Mesothelial cell of epicardium (in vitro differentiated cells): ENCODE measurements around the gene ZNF70. TPM values are rescaled to one million over a fixed set of nuclear protein-coding genes. Genes with fewer than 3 reads are reported as not detected.

Source experiments
- DNase-seq, 2 experiments: peaks; one replicate each; pipeline ENCODE4 v3.0.0; 2021; ENCODE audit warnings: low spot score in 2 of 2; ENCODE audit not compliant: unreplicated experiment in 2 of 2
- H3K27ac Mint-ChIP-seq: 2 replicates; pipeline ENCODE4 v1.8.0; 2021; ENCODE audit warnings: mixed read lengths
- H3K27me3 Mint-ChIP-seq: 2 replicates; pipeline ENCODE4 v1.8.0; 2021; ENCODE audit warnings: low read depth, mixed read lengths
- H3K36me3 Mint-ChIP-seq: 2 replicates; pipeline ENCODE4 v1.8.0; 2021; ENCODE audit warnings: mixed read lengths
- H3K4me1 Mint-ChIP-seq: 2 replicates; pipeline ENCODE4 v1.8.0; 2021; ENCODE audit warnings: mixed read lengths
- H3K4me3 Mint-ChIP-seq: 2 replicates; pipeline ENCODE4 v1.8.0; 2021; ENCODE audit warnings: mild to moderate bottlenecking, moderate library complexity, mixed read lengths
- H3K9me3 Mint-ChIP-seq: 2 replicates; pipeline ENCODE4 v1.8.0; 2021; ENCODE audit warnings: mixed read lengths
- CTCF ChIP-seq: fragments of 200-600 bp; sonication (generic); IDR thresholded peaks from one replicate; pipeline ENCODE4 v1.5.0; 2021; ENCODE audit warnings: antibody characterized with exemption; ENCODE audit not compliant: unreplicated experiment
- total RNA-seq: library from RNA; stranded (reverse); gene quantifications from 3 replicates; pipeline ENCODE4 v1.2.1, GENCODE V29; 2021

ZNF70 gene
- total RNA-seq, 1 donor from 2014 or later: 17.8 TPM

GRCh38 chr22:23754220-23754919 is 3.5 kb upstream of the ZNF70 start, which contains the start of gene VPREB3:
Gene VPREB3, minus strand, starts transcription at chr22:23754425. Its CDS starts 62 bp downstream, at chr22:23754363.
- Mint-ChIP-seq H3K9me3 (no peaks in the 10 kb centered on the region), H3K4me1 (peaks cover 18% of the 10 kb centered on the region), H3K4me3 (peak within 1 kb of the TSS; percentile 13), H3K36me3 (no peaks in the 10 kb centered on the region), H3K27me3 (no peaks in the 10 kb centered on the region), H3K27ac (peak within 1 kb of the TSS; percentile 9)
- no peak for DNase-seq
- no peak for TF ChIP-seq CTCF

GRCh38 chr22:23753385-23753784 is 2.5 kb upstream of the ZNF70 start:
- Mint-ChIP-seq H3K4me1 (peaks cover 18% of the 10 kb centered on the region), H3K36me3 (no peaks in the 10 kb centered on the region), H3K27ac (peak overlapping the region; percentile 9), H3K9me3 (no peaks in the 10 kb centered on the region), H3K4me3 (peak overlapping the region; percentile 13), H3K27me3 (no peaks in the 10 kb centered on the region)
- TF ChIP-seq CTCF: no peak
- no peak for DNase-seq

- Mint-ChIP-seq H3K4me3 (peak overlapping the region; percentile 57), H3K27me3 (no peaks in the 10 kb centered on the region), H3K9me3 (no peaks in the 10 kb centered on the region), H3K4me1 (peaks cover 18% of the 10 kb centered on the region), H3K27ac (no peak overlapping the region), H3K36me3 (no peaks in the 10 kb centered on the region)
- DNase-seq: no peak
- no peak for TF ChIP-seq CTCF
These were observed 1.8 kb upstream of the ZNF70 start for GRCh38 chr22:23752750-23753149.

GRCh38 chr22:23752090-23752691 is 1.3 kb upstream of the ZNF70 start:
- H3K27ac Mint-ChIP-seq: peak overlapping the region; percentile 71
- no peaks in the 10 kb centered on the region for H3K27me3 Mint-ChIP-seq
- no peaks in the 10 kb centered on the region for H3K36me3 Mint-ChIP-seq
- H3K9me3 Mint-ChIP-seq: no peaks in the 10 kb centered on the region
- no peak for DNase-seq
- TF ChIP-seq CTCF: no peak
- peak overlapping the region; percentile 57 for H3K4me3 Mint-ChIP-seq
- peaks cover 18% of the 10 kb centered on the region for H3K4me1 Mint-ChIP-seq

GRCh38 chr22:23751441-23751996 is 607 bp upstream of the ZNF70 start:
- H3K36me3 Mint-ChIP-seq: peaks cover 4% of the 10 kb centered on the region
- H3K9me3 Mint-ChIP-seq: no peaks in the 10 kb centered on the region
- no peaks in the 10 kb centered on the region for H3K27me3 Mint-ChIP-seq
- no peak for TF ChIP-seq CTCF
- peak overlapping the region; percentile 74 for H3K4me3 Mint-ChIP-seq
- peak overlapping the region; percentile 90 for H3K27ac Mint-ChIP-seq
- DNase-seq: no peak
- H3K4me1 Mint-ChIP-seq: peaks cover 18% of the 10 kb centered on the region
